Measurements from ENCODE around the gene STPG1.

Gene STPG1

DNA sequence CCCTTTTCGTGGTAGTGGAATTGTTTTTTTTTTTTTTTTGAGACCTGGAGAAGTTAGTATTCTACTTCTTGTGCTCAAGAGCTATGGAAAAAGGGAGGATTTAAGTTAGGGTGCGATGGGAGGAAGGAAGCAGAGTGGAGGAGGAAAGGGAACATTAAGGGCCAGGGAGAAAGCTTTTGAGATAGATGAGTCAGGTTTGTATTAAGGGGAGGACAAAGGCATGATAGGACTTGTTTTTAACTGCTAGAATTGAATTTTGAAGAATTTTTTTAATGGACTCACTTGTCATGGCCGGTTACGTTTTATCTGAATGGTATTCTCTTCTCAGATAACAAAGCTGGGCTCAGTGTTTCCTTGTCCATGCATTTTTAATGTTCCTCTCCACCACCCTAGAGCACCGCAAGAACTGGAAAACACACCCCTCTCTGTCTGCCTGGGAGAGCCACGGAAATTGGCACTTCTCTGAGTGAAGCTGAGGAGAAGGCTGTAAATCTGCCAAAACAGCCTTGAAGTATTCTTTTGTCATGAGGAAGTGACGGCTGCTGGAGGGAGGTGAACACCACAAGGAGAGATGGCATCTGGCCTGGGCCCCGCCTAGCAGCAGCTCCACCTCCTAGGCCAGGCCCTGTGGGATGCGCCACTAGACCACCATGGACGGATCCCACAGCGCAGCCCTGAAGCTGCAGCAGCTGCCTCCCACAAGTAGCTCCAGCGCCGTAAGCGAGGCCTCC, 5.5 kb upstream of the STPG1 start:
- Mint-ChIP-seq H3K27ac (peak overlapping the region; percentile 43), H3K4me1 (peaks cover 28 to 55% of the 10 kb centered on the region in 2 donors), H3K4me3 (no peak overlapping the region), H3K27me3 (no peaks in the 10 kb centered on the region), H3K9me3 (no peaks in the 10 kb centered on the region), H3K36me3 (peaks cover 19 to 35% of the 10 kb centered on the region in 2 donors)
- no peak for DNase-seq
- no peak for ATAC-seq (replicated peaks)

DNA sequence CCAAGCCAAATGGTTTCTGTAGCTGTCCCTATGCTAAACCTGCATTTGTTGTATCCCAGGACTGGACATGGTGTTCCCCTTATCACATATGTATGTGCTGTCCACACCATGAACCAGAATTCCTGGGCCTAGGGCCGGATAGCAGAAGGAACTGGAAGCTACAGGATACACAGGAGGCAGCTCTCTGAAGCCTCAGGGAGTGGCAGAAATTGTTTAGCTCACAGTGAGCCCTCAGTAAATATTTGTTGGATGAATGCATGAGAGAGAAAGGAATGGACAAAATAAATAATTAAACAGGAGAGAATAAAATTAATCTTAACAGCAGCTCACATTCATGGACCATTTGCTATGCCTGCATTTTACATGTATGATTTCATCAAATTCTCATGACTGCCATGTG, 4.1 kb upstream of the STPG1 start:
- no peak for ATAC-seq (replicated peaks)
- peaks cover 33 to 58% of the 10 kb centered on the region in 2 donors for H3K4me1 Mint-ChIP-seq

DNA sequence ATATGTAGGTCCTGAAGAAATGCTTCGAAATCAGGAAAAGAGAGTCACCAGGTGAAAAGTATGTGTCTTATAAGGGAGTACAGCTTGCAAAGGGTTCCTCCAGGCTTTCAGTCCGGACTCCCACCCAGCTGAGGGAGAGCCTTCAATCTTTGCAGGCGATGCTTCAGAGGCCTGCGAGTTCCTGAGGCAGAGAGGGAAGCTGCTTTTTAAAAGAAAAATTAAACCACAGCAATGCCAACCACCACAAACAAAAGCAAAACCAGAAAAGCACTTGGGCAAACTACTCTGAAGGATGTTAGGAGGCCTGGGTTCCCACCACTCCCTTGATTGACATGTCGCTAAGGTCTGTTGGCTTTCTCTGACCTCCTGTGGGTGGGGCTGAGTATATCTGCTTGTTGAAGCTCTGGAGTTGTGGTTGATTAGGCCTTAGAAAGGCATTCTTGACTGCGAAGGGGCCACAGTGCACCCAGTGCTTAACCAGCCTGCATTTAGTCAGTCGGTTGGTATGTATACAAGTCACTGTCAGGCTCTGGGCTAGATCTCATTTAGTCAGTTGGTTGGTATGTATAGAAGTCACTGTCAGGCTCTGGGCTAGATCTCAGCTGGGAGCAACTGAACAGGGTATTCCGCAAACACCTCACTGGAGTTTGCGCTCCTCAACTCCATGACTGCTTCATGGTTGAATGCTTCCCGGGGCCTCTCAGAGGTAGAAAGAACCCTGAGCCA, 3.2 kb upstream of the STPG1 start:
- DNase-seq, result no peak

More for the DNA sequence above, 4.1 kb upstream of the STPG1 start:
- no peak overlapping the region for H3K27ac Mint-ChIP-seq
- H3K36me3 Mint-ChIP-seq, result peaks cover 14 to 24% of the 10 kb centered on the region in 2 donors
- H3K4me3 Mint-ChIP-seq, result no peak overlapping the region
- H3K27me3 Mint-ChIP-seq, result no peaks in the 10 kb centered on the region
- no peaks in the 10 kb centered on the region for H3K9me3 Mint-ChIP-seq
- DNase-seq, result no peak

DNA sequence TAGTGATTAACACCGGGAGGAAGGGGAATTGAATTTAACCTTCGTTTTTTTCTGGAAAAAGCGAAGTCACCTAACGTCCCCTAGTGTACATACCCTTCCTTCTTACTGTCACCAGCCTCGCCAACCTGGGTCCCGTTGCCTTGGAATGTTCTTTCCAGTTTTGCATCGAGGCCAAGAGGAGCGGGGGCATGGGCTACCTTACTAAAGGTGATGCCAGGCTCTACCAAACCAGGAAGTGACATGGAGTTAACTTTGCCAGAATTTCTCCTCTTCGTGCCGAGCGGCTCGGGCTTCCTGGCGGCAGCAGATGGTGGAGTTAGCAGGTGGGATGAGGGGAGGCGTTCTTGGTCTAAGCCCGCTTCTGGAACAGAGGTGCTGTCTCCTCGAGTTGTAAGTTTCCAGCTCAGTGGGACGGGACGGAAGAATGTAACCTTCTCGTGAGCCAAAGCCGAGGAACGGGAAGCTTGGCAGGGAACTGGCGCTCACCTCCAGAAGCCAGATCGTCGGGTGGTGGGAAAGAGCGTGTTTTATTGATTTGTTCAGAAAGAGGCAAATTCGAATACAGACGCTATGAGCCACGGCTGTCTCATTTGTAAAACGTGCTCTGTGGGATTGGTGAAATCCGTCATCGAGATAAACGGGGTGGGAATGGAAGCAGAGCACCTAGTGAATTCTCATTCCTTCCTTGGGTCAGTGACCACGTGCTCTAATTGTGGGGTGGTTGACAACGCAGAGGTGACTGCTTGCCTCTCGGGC, 2.5 kb upstream of the STPG1 start:
- Mint-ChIP-seq H3K27ac (peak overlapping the region; percentile 93), H3K36me3 (peaks cover 9 to 10% of the 10 kb centered on the region in 2 donors), H3K4me3 (peak overlapping the region; percentile 91 to 93), H3K9me3 (no peaks in the 10 kb centered on the region), H3K4me1 (peaks cover 34 to 67% of the 10 kb centered on the region in 2 donors), H3K27me3 (no peaks in the 10 kb centered on the region)
- ATAC-seq (replicated peaks), result peak; percentile 5 to 8
- DNase-seq, result no peak

More for the DNA sequence above, 3.2 kb upstream of the STPG1 start:
- ATAC-seq (replicated peaks), result peak in 1 of 2 donors; percentile 39
- Mint-ChIP-seq H3K4me1 (peaks cover 34 to 67% of the 10 kb centered on the region in 2 donors), H3K9me3 (no peaks in the 10 kb centered on the region), H3K36me3 (peaks cover 12 to 17% of the 10 kb centered on the region in 2 donors), H3K4me3 (peak overlapping the region; percentile 91 to 93), H3K27ac (no peak overlapping the region), H3K27me3 (no peaks in the 10 kb centered on the region)

DNA sequence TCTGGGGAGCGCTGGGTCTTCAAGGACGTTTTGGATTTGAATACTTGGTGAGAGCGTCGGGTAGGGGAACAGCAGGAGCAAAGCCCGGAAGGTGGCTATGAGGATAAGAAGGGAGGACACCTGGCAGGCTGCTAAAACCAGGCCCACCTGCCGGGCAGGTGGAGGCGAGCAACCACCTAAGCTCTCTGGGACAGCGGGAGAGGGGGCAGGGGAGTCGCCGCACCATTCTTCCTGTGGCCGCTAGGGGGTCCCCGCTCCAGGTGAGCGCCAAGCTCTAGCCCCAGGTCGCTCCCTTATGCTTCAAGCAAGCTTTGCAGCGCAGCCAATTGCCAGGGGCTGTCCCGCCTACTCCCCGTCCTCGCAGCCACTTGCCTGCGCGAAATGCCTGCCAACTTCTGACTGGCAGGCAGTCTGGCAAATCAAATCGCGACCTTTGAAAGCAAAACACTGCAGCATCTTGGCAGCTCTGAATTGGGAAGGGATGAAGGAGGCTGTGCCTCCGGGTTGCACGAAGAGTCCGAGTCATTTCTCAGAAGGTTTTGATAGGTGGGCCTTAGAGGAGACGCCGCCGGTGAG, 1.8 kb upstream of the STPG1 start, which contains the start of gene NIPAL3:
Gene NIPAL3 (plus strand): TSS at position 469 of the 576 bp plus-strand sequence. CDS start 3,746 bp downstream, outside the sequence.
- no peaks in the 10 kb centered on the region for H3K27me3 Mint-ChIP-seq
- peak within 1 kb of the TSS; percentile 91 to 93 for H3K4me3 Mint-ChIP-seq
- ATAC-seq (replicated peaks), result peak; percentile 94 to 96
- peak within 1 kb of the TSS; percentile 93 for H3K27ac Mint-ChIP-seq
- peak; percentile 97 for DNase-seq
- H3K36me3 Mint-ChIP-seq, result peaks cover 8% of the 10 kb centered on the region in 2 donors
- peaks cover 34 to 64% of the 10 kb centered on the region in 2 donors for H3K4me1 Mint-ChIP-seq
- H3K9me3 Mint-ChIP-seq, result no peaks in the 10 kb centered on the region

DNA sequence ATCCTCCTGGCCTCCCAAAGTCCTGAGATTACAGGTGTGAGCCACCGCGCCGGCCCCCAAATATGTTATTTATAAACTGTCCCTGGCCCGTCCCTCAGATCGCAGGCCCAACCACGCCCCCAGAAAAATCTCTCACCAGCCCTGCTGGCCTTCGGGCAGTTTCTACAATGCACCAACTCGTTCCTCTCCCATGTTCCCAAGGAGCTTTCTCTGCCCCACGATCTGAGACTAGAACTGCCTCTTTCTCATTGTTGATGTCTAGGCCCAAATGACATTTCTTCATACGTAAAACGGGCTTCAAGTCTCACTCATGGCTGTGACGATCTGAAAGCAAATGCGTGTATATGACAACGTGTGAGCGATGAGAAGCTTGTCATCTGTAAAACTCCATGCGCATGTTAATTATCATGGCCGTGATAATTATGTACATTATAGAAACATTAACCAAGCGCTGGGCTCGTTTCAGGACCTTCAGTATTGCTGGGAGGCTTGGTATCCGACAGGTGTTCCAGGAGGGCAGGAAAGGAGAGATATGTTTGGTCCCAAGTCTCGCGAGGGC, 1.3 kb upstream of the STPG1 start:
- Mint-ChIP-seq H3K27ac (peak overlapping the region; percentile 93), H3K4me3 (peak overlapping the region; percentile 91 to 93), H3K36me3 (peaks cover 5 to 8% of the 10 kb centered on the region in 2 donors), H3K27me3 (no peaks in the 10 kb centered on the region), H3K9me3 (no peaks in the 10 kb centered on the region), H3K4me1 (peaks cover 34 to 64% of the 10 kb centered on the region in 2 donors)
- ATAC-seq (replicated peaks), result no peak
- no peak for DNase-seq

DNA sequence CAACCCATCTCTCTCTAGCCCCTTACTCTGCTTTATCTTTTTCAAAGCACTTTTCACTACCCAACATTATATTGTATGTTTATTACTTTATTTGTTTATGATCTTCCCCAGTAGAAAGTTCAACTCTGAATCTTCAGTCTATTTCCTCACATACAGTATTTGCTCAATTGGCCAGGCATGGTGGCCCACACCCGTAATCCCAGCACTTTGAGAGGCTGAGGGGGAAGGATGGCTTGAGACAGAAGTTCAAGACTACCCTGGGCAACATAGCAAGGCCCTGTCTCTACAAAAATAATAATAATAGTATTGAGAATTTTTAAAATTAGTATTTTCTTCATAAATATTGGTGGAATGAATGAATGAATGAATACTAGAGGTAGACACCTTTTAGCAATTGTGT, 1.2 kb downstream of the STPG1 start:
- no peaks in the 10 kb centered on the region for H3K27me3 Mint-ChIP-seq
- DNase-seq (no peak), ATAC-seq (replicated peaks) (no peak)
- no peaks in the 10 kb centered on the region for H3K9me3 Mint-ChIP-seq
- no peak overlapping the region for H3K27ac Mint-ChIP-seq
- H3K36me3 Mint-ChIP-seq, result no peaks in the 10 kb centered on the region
- peak overlapping the region in 1 of 2 donors; percentile 94 for H3K4me3 Mint-ChIP-seq
- H3K4me1 Mint-ChIP-seq, result peaks cover 31 to 49% of the 10 kb centered on the region in 2 donors

DNA sequence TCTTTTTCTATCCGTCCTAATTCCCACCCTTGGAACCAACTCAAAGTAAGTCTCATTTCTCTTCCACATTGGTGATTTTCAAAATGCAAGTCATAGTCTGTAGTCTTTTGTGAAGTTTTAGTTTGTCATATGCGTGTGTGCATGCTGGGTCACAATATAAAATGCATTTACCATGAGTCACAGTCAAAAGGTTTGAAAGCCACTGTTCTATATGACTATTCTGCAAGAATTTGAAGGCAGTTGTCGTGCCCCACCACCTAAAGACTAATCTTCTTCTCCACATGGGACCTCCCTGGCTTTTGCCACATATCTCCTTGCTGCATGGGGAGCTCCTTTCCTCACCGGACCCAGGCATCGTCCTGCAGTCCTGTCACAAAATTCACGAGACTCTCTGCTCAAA, 1.6 kb downstream of the STPG1 start:
- no peak overlapping the region for H3K4me3 Mint-ChIP-seq
- H3K27ac Mint-ChIP-seq, result no peak overlapping the region
- no peak for ATAC-seq (replicated peaks)

DNA sequence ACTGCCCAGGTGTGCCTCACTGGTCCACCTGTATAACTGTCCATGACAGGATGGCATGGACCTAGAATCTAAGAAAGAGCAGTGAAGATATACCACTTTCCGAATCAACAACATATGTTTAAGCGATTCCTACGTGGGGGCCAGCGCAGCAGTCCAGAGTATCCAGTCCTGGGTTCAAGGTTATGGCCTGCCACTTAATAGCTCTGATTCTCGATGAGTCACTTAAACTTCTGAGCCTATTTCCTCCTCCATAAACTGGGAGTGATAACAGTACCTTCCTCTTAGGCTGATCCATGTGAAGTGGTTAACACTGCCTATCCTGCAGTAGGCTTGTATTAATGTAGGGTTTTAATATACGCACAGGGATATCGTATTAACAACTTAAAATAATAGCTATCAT, 2.8 kb downstream of the STPG1 start:
- no peaks in the 10 kb centered on the region for H3K27me3 Mint-ChIP-seq
- H3K4me1 Mint-ChIP-seq, result peaks cover 19 to 34% of the 10 kb centered on the region in 2 donors
- DNase-seq (no peak), ATAC-seq (replicated peaks) (no peak)
- H3K27ac Mint-ChIP-seq, result no peak overlapping the region
- H3K4me3 Mint-ChIP-seq, result no peak overlapping the region
- H3K9me3 Mint-ChIP-seq, result no peaks in the 10 kb centered on the region
- H3K36me3 Mint-ChIP-seq, result no peaks in the 10 kb centered on the region

More for the DNA sequence above, 1.6 kb downstream of the STPG1 start:
- Mint-ChIP-seq H3K36me3 (no peaks in the 10 kb centered on the region), H3K4me1 (peaks cover 29 to 47% of the 10 kb centered on the region in 2 donors), H3K27me3 (no peaks in the 10 kb centered on the region), H3K9me3 (no peaks in the 10 kb centered on the region)
- no peak for DNase-seq

DNA sequence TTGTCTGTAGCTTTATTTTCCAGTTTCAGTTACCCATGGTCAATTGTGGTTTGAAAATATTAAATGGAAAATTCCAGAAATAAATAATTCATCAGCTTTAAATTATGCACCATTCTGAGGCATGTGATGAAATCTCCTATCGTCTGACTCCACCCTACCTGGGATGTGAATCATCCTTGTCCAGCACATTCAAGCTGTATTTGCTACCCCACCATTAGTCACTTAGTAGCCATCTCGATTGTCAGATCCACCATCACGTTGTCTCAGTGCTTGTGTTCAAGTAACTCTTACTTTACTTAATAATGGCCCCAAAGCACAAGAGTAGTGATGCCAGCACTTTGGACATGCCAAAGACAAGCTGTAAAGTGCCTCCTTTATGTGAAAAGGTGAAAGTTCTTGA, 4.0 kb downstream of the STPG1 start:
- Mint-ChIP-seq H3K27me3 (no peaks in the 10 kb centered on the region), H3K36me3 (no peaks in the 10 kb centered on the region), H3K4me1 (peaks cover 13 to 25% of the 10 kb centered on the region in 2 donors), H3K9me3 (no peaks in the 10 kb centered on the region), H3K27ac (no peak overlapping the region), H3K4me3 (no peak overlapping the region)
- DNase-seq (no peak), ATAC-seq (replicated peaks) (no peak)

DNA sequence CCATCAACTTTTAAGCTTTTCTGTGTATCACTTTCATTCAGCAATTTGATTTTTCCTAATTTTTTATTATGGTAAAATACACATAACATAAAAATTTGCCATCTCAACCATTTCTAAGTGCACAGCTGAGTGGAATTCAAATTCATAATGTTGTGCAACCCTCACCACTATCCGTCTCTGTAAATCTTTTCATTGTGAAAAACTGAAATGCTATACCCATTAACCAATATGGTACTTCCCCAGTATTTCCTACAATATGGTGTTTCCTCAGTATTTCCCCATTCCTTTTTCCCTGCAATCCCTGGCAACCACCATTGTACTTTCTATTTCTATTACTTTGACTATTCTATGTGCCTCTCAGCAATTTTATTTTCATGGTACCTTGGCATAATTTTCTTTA, 6.8 kb downstream of the STPG1 start:
- no peaks in the 10 kb centered on the region for H3K27me3 Mint-ChIP-seq
- ATAC-seq (replicated peaks) (no peak), DNase-seq (no peak)
- no peak overlapping the region for H3K27ac Mint-ChIP-seq
- H3K9me3 Mint-ChIP-seq, result no peaks in the 10 kb centered on the region
- peaks cover 2 to 3% of the 10 kb centered on the region in 2 donors for H3K4me1 Mint-ChIP-seq
- H3K36me3 Mint-ChIP-seq, result no peaks in the 10 kb centered on the region
- H3K4me3 Mint-ChIP-seq, result no peak overlapping the region

DNA sequence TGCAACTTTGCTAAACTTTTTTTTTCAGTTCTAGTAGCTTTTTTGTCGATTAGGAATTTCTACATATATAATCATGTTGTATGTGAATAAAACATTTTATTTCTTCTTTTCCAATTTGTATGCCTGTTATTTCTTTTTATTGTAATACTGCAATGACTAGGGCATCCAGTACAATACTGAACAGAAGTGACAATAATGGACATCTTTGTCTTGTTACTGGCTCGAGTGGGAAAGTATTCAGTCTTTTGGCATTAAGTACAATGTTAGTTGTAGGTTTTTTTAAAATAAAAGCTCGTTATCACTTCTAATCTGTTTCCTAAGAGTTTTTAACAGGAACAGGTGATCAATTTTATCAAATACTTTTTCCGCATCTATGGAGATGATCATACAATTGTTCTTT, 9.8 kb downstream of the STPG1 start:
- DNase-seq (no peak), ATAC-seq (replicated peaks) (no peak)
- no peaks in the 10 kb centered on the region for H3K9me3 Mint-ChIP-seq
- no peaks in the 10 kb centered on the region for H3K36me3 Mint-ChIP-seq
- H3K27ac Mint-ChIP-seq, result no peak overlapping the region
- peaks cover 3 to 7% of the 10 kb centered on the region in 2 donors for H3K4me1 Mint-ChIP-seq
- H3K27me3 Mint-ChIP-seq, result no peaks in the 10 kb centered on the region
- H3K4me3 Mint-ChIP-seq, result no peak overlapping the region

DNA sequence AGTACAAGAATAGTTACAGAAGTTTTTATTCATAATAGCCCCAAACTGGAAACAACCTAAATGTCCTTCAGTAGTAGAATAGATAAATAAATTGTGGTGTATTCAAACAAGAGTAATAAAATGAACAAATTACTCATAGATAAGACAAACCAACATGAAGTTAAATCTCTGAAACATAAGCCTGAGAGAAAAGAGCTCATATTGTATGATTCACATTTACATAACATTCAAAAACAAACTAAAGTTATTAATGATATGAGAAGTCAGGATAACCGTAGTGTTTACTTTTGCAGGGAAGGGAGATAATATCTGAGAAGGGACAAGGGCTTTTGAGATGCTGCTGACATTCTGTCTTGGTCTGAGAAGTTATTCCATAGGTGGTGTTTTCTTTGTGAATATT, 13.5 kb downstream of the STPG1 start:
- H3K9me3 Mint-ChIP-seq, result no peaks in the 10 kb centered on the region
- H3K27me3 Mint-ChIP-seq, result no peaks in the 10 kb centered on the region
- DNase-seq (no peak), ATAC-seq (replicated peaks) (no peak)
- no peak overlapping the region for H3K4me3 Mint-ChIP-seq
- peaks cover 0 to 7% of the 10 kb centered on the region in 2 donors for H3K4me1 Mint-ChIP-seq
- no peak overlapping the region for H3K27ac Mint-ChIP-seq
- no peaks in the 10 kb centered on the region for H3K36me3 Mint-ChIP-seq

DNA sequence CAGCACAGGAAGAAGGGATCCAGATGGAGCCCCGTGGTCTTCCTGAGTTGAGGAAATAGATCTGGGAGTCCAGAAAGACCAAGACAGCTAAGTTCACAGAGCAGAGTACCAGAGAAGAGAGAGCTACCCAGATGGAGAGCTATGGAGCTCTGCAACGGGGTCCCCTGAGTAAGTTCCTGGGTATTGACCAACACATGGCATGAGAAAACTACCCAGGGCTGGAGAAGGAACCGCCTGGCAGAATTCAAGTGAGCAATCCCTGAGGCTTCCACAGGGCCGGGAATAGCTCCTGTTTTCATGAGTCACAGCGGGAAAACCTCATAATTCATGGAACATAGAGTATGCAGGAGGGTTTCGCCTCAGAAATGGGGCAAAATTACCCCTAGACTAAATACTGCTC, 19.7 kb downstream of the STPG1 start:
- Mint-ChIP-seq H3K36me3 (peaks cover 0 to 3% of the 10 kb centered on the region in 2 donors), H3K4me1 (peaks cover 11 to 27% of the 10 kb centered on the region in 2 donors), H3K9me3 (no peaks in the 10 kb centered on the region), H3K4me3 (no peak overlapping the region), H3K27me3 (no peaks in the 10 kb centered on the region), H3K27ac (no peak overlapping the region)
- DNase-seq (no peak), ATAC-seq (replicated peaks) (no peak)

All from stimulated activated naive B cell treated with anti-CD40 and anti-IgM and Interleukin-4, amounts not matched to agents 10 μg/mL and 1 μg/mL and 100 μg/mL, for 72 hours (primary cell).